K562 (cell line): ENCODE measurements around the gene IL13.
"Not testable (repeated sequence)": the region's sequence is repeated elsewhere in the genome, so short reads cannot be mapped to it uniquely, and the experiment has no call there.

Source experiments
- ARID1B ChIP-seq: fragments of 450-650 bp; IDR thresholded peaks from 2 replicates; pipeline ENCODE4 v1.6.1; 2016; ENCODE audit warnings: antibody characterized with exemption, mild to moderate bottlenecking, inconsistent platforms
- EZH2 ChIP-seq: IDR thresholded peaks from 2 replicates; pipeline ENCODE4 v1.6.1; 2012; ENCODE audit warnings: low read depth, mild to moderate bottlenecking, inconsistent platforms, low read length, borderline replicate concordance
- FOXK1 ChIP-seq: sonication (generic); formaldehyde crosslinking; IDR thresholded peaks from 2 replicates; pipeline ENCODE4 v1.8.0; 2022; ENCODE audit warnings: missing genetic modification reagents, mild to moderate bottlenecking, borderline replicate concordance
- HIVEP1 ChIP-seq: fragments of 250-450 bp; sonication (Bioruptor Pico); IDR thresholded peaks from 2 replicates; pipeline ENCODE4 v1.4.0; 2020; ENCODE audit warnings: mild to moderate bottlenecking
- NCOA2 ChIP-seq, 2 experiments: fragments of 450-650 bp; IDR thresholded peaks; 2 replicates each; pipeline ENCODE4 v1.6.1; 2018; ENCODE audit warnings: mild to moderate bottlenecking in 2 of 2, moderate library complexity in 1 of 2; ENCODE audit not compliant: partially characterized antibody in 2 of 2
- POLR2AphosphoS5 ChIP-seq: IDR thresholded peaks from 2 replicates; pipeline ENCODE4 v1.6.1; 2011; ENCODE audit warnings: mild to moderate bottlenecking, low read depth, low read length, moderate library complexity; ENCODE audit not compliant: control insufficient read depth, insufficient read depth
- SNIP1 ChIP-seq: fragments of 450-650 bp; IDR thresholded peaks from 2 replicates; pipeline ENCODE4 v1.7.1; 2017; ENCODE audit warnings: low read depth, mild to moderate bottlenecking
- ZNF263 ChIP-seq: sonication (generic); formaldehyde crosslinking; IDR thresholded peaks from 2 replicates; pipeline ENCODE4 v1.8.0; 2022; ENCODE audit warnings: mild to moderate bottlenecking, missing genetic modification reagents, borderline replicate concordance
- TF ChIP-seq, protein P1 (sequence below): sonication (generic); formaldehyde crosslinking; IDR thresholded peaks from 2 replicates; pipeline ENCODE4 v1.8.1; 2023; ENCODE audit warnings: mild to moderate bottlenecking, missing genetic modification reagents

DNA sequence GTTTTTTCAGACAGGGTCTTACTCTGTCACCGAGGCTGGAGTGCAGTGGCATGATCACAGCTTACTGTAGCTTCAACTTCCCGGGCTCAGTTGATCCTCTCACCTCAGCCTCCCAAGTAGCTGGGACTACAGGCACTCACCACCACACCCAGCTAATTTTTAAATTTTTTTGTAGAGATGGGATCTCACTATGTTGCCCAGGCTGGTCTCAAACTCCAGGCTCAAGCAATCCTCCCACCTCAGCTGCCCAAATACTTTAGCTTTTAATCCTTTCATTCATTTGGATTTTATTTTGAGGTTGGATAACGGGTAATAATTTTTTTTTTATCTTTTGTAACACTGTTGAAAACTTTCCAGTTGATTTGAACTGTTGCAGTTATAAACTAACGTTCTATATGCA is 24.4 kb upstream of the IL13 start:
- not testable (repeated sequence) for TF ChIP-seq FOXK1 (CRISPR knock-in tag); NCOA2 (IDR thresholded peaks at IDR 0.05; ENCODE audit: partially characterized antibody in 2 of 2); ARID1B; POLR2AphosphoS5; EZH2; ZNF263 (CRISPR knock-in tag); HIVEP1 (CRISPR knock-in tag); SNIP1
- TF ChIP-seq, protein P1, sequence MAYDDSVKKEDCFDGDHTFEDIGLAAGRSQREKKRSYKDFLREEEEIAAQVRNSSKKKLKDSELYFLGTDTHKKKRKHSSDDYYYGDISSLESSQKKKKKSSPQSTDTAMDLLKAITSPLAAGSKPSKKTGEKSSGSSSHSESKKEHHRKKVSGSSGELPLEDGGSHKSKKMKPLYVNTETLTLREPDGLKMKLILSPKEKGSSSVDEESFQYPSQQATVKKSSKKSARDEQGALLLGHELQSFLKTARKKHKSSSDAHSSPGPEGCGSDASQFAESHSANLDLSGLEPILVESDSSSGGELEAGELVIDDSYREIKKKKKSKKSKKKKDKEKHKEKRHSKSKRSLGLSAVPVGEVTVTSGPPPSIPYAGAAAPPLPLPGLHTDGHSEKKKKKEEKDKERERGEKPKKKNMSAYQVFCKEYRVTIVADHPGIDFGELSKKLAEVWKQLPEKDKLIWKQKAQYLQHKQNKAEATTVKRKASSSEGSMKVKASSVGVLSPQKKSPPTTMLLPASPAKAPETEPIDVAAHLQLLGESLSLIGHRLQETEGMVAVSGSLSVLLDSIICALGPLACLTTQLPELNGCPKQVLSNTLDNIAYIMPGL: not testable (repeated sequence)
